ENCODE results near the gene PTK6. TPM values are rescaled to one million over a fixed set of nuclear protein-coding genes. Genes with fewer than 3 reads are reported as not detected.

PTK6 gene
- total RNA-seq, 1 donor from 2014 or later, result not detected

Other genes starting within 250 kb of the PTK6 start
- not detected for gene COL20A1, start 244.2 kb downstream of the PTK6 start, total RNA-seq (ENCODE audit: unreplicated experiment)
- 2.6 TPM for gene CHRNA4, start 176.0 kb downstream of the PTK6 start, total RNA-seq (ENCODE audit: unreplicated experiment)
- gene KCNQ2, start 64.7 kb downstream of the PTK6 start, total RNA-seq (ENCODE audit: unreplicated experiment), result 3.2 TPM
- gene EEF1A2, start 38.3 kb downstream of the PTK6 start, total RNA-seq (ENCODE audit: unreplicated experiment), result 0.31 TPM
- gene PPDPF, start 16.6 kb downstream of the PTK6 start, total RNA-seq (ENCODE audit: unreplicated experiment), result 151 TPM
- gene SRMS, start 10.4 kb upstream of the PTK6 start, total RNA-seq (ENCODE audit: unreplicated experiment), result not detected
- gene FNDC11, start 16.8 kb upstream of the PTK6 start, total RNA-seq (ENCODE audit: unreplicated experiment), result 1.3 TPM
- 15.3 TPM for gene HELZ2, start 36.9 kb upstream of the PTK6 start, total RNA-seq (ENCODE audit: unreplicated experiment)
- 11.2 TPM for gene GMEB2, start 89.7 kb upstream of the PTK6 start, total RNA-seq (ENCODE audit: unreplicated experiment)
- 12.8 TPM for gene STMN3, start 116.0 kb upstream of the PTK6 start, total RNA-seq (ENCODE audit: unreplicated experiment)
- gene RTEL1, start 120.9 kb upstream of the PTK6 start, total RNA-seq (ENCODE audit: unreplicated experiment), result 20.2 TPM
- gene TNFRSF6B, start 159.3 kb upstream of the PTK6 start, total RNA-seq (ENCODE audit: unreplicated experiment), result not detected
- 33.4 TPM for gene ARFRP1, start 170.6 kb upstream of the PTK6 start, total RNA-seq (ENCODE audit: unreplicated experiment)
- gene ZGPAT, start 170.7 kb upstream of the PTK6 start, total RNA-seq (ENCODE audit: unreplicated experiment), result 34.9 TPM
- 8.1 TPM for gene LIME1, start 199.3 kb upstream of the PTK6 start, total RNA-seq (ENCODE audit: unreplicated experiment)
- gene SLC2A4RG, start 202.4 kb upstream of the PTK6 start, total RNA-seq (ENCODE audit: unreplicated experiment), result 69.6 TPM